Measurements from ENCODE around the gene XKR8.
"Not testable (repeated sequence)": the region's sequence is repeated elsewhere in the genome, so short reads cannot be mapped to it uniquely, and the experiment has no call there.

XKR8 gene

DNA sequence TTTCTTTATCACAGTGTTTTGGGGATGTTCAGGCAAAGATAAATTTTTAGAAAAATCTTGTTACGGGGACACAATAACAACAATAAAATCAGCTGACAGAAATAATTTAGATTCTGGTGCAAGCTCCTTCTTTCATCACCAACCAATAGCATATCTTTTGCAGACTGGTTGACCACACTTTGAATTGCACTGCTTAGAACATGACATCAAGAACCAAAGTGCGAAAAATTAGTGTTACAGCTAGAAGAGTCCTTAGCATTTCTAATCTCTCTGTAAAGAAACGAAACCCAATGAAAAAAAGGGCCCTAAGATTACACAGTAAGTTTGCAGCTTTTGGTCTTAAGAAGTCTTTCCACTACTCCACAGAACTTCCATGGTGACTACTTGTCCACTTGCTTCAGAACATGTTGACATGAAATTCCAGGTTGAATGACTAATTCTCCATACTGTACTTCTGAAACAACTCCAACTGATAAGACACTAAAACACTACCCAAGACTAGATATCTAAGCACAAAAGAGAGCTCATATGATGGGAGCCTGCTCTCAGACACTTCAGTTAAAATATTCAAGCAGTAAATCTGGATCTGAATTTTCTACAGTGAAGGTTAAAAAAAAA is 31.3 kb downstream of the XKR8 start:
- no peak for DNase-seq (ENCODE audit: low spot score)

DNA sequence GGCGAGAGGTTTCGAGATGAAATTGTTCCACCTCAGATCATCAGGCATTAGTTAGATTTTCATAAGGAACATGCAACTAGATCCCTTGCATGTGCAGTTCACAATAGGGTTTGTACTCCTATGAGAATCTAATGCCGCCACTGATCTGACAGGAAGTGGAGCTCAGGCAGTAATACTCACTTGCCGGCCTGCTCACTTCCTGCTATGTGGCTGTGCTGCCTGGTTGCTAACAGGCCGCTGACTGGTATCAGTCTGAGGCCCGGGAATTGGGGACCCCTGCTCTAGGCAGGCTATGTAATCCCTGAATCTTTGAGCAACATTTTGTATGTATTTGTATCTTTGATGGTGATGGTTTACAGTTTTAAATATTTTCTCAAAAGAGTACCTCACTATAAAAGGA is 32.5 kb downstream of the XKR8 start:
- DNase-seq (ENCODE audit: low spot score): no peak

DNA sequence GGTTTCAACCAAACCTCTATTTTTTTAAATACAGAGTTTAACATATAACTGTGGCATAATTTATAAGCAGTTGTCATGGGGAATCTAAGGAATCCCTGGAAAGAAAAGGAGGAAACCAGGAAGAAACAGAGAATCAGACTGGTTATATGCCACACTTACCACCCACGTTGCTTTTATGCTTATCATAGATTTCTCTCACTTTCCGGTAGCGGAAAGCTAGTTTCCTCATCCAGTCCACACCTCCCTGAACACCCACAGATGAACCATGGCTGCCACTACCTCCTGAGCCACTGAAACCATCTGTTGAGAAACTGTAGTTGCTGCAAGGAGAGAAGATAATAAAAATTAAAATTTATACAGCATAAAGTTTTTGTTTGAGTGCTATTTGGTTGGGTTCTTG is 33.5 kb downstream of the XKR8 start:
- no peak for DNase-seq (ENCODE audit: low spot score)

- DNase-seq (ENCODE audit: low spot score): no peak
These were observed 34.3 kb downstream of the XKR8 start for GRCh38 chr1:27994060-27994459.

GRCh38 chr1:27994526-27994925 is 34.8 kb downstream of the XKR8 start:
- not testable (repeated sequence) for DNase-seq (ENCODE audit: low spot score)

DNA sequence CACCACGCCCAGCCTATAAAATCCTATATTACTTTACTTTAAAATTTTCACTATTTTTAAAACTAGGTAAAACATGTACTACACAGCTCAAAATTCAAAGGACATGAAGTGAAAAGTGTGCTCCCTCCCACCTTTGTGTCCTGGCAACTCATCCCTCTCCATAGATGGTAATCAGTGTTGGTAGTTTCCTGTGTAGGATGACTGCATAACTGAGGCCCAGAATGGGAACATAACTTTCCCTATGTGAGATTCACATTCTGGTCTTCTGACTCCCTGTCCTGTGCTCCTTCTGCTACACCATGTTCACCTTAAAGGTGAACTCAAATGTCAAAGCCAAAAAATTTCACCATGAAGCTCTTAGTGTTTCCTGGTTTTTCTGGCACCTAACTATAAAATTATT is 39.3 kb downstream of the XKR8 start:
- DNase-seq (ENCODE audit: low spot score): no peak

DNA sequence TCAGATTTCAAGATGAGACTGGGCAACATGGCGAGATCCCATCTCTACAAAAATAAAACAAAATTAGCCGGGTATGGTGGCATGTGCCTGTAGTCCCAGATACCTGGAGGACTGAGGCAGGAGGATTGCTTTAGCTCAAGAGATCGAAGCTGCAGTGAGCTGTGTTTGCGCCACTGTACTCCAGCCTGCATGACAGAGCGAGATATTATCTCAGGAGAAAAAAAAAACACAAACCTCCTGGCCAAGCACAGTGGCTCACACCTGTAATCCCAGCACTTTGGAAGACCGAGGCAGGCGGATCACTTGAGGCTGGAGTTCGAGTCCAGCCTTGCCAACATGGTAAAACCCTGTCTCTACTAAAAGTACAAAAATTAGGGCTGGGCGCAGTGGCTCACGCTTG is 42.8 kb downstream of the XKR8 start:
- DNase-seq (ENCODE audit: low spot score): no peak

- not testable (repeated sequence) for DNase-seq (ENCODE audit: low spot score)
These were observed 43.3 kb downstream of the XKR8 start for GRCh38 chr1:28003117-28003516.

DNA sequence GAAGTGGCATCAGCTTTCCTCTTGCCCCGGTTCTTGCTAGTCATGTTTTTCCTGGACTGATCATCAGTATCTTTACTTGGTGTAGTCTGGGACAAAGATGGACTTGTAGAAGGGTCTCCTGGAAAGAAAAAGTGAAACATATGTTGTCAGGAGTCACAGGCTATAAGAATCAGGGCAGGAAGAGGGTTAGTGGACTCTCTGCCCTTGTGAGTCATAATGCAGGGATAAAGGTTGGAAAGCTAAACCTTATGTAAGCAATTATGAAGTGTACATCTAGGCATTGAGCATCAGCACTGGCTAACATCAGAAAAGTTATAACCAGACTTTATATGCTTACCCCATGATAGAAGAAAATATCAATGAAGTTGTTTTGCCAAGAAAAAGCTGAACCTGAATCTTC is 51.2 kb downstream of the XKR8 start:
- no peak for DNase-seq (ENCODE audit: low spot score)

All from ecto neural progenitor cell (in vitro differentiated cells).